ENCODE data around the gene OTUB2. TPM values are rescaled to one million over a fixed set of nuclear protein-coding genes. Genes with fewer than 3 reads are reported as not detected.
A peak's percentile ranks its signal among the peaks of the same experiment; 100 is the strongest.

OTUB2 gene
- total and polyA plus RNA-seq, 2 of the 8 experiments (the other 6 are each of a cell fraction or from before 2014, with no cell fraction given), result 2.2 to 4.2 TPM

DNA sequence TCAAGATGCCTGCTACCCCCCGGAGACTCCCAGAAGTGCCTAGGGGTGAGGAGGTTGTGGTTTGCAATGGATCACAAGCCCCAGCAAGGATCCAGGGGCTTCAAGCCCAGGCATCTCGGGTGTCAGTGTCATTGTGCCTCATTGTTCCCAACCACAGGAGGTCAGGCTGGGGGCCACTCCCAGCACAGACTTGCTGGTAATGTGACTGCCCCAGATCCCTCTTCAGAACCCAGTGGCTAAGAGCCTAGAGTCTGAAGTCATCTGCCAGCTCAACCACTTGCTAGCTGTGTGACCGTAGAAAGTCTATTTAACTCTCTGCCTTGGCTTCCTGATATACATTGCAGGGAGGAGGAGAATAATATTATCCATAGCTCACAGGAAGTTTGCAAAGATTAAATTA, 42.1 kb upstream of the OTUB2 start:
- Histone ChIP-seq H4K20me1 (replicated peaks in 1 of 2; ENCODE audit: control insufficient read depth in 1 of 2, insufficient read depth in 2 of 2, low read length in 2 of 2) (no peaks in the 10 kb centered on the region), H2BK5ac (ENCODE audit: low read depth, low read length) (peak overlapping the region; percentile 60; the same call in 1 of the 2 replicates), H3K23me2 (ENCODE audit: low read depth, low read length) (peaks cover 3% of the 10 kb centered on the region; the same call in 1 of the 2 replicates), H3K9ac (replicated peaks in 1 of 4; ENCODE audit: extremely low read depth in 1 of 4, low read depth in 3 of 4, low read length in 3 of 4) (no peak overlapping the region), H3K79me1 (ENCODE audit: low read depth, low read length) (no peaks in the 10 kb centered on the region), H3K79me2 (ENCODE audit: control insufficient read depth in 1 of 2, insufficient read depth in 2 of 2, low read length in 2 of 2) (no peaks in the 10 kb centered on the region), H3K4ac (replicated peaks; ENCODE audit: insufficient read length, low read depth, low read length) (no peak overlapping the region), H2AFZ (ENCODE audit: low read length) (no peak overlapping the region), H3K9me3 (ENCODE audit: insufficient read depth in 2 of 2, low read depth in 1 of 2, low read length in 1 of 2) (no peaks in the 10 kb centered on the region), H2AK5ac (ENCODE audit: low read depth, low read length) (no peak overlapping the region), H3K56ac (replicated peaks; ENCODE audit: insufficient read length, low read depth, low read length) (no peak overlapping the region), H2BK15ac (ENCODE audit: low read length) (no peak overlapping the region), H3K23ac (ENCODE audit: insufficient read length) (no peak overlapping the region), H3K18ac (ENCODE audit: extremely low read depth, low read length) (no peak overlapping the region), H3K4me2 (ENCODE audit: insufficient read depth in 1 of 2, low read depth in 2 of 2, low read length in 2 of 2) (peak overlapping the region in 1 of 2 experiments; percentile 8; a peak in 1 of 4 replicates), H3K27ac (ENCODE audit: low read depth, low read length) (no peak overlapping the region), H3K36me3 (ENCODE audit: control insufficient read depth in 2 of 4, insufficient read depth in 4 of 4, low read length in 3 of 4) (no peaks in the 10 kb centered on the region), H4K91ac (replicated peaks; ENCODE audit: insufficient read length, low read length) (no peak overlapping the region), H2BK120ac (replicated peaks; ENCODE audit: low read depth, low read length) (no peak overlapping the region), H3K4me1 (replicated peaks in 1 of 4; ENCODE audit: control insufficient read depth in 3 of 4, insufficient read depth in 4 of 4, low read length in 3 of 4) (peaks cover 0 to 14% (median 8%) of the 10 kb centered on the region in 4 experiments; a peak in 4 of 7 replicates), H2BK12ac (ENCODE audit: low read depth, low read length) (no peak overlapping the region), H3K14ac (ENCODE audit: insufficient read length) (no peak overlapping the region), H2BK20ac (ENCODE audit: low read length) (no peak overlapping the region), H4K8ac (ENCODE audit: extremely low read depth, insufficient read depth, low read length) (no peak overlapping the region), H3K4me3 (ENCODE audit: extremely low read depth in 1 of 4, insufficient read depth in 2 of 4, low read depth in 3 of 4, low read length in 4 of 4) (no peak overlapping the region), H4K5ac (ENCODE audit: insufficient read length, low read depth, low read length) (no peak overlapping the region), H3K27me3 (replicated peaks in 1 of 4; ENCODE audit: control insufficient read depth in 3 of 4, extremely low read depth in 1 of 4, insufficient read depth in 3 of 4, low read length in 3 of 4) (no peaks in the 10 kb centered on the region; a peak in 1 of 7 replicates)
- WGBS, 2 experiments (ENCODE audit: extremely low coverage in 1 of 2, insufficient coverage in 1 of 2, insufficient read length in 1 of 2, insufficient replicate concordance in 2 of 2, low coverage in 1 of 2, low lambda C conversion rate in 2 of 2, missing lambda C conversion rate in 1 of 2), result 74% methylated on average over 3 of the region's 3 CpGs; no CpG with 5 or more reads in 1 of the 2 experiments
- CTCF ChIA-PET (ENCODE audit: partially characterized antibody), result interaction anchor here (0.7 to 7.6 kb wide), 15 partner anchors 8 to 494 kb away, joined by 3 to 108 read pairs (median 6); partner anchors contain the start of genes ASB2 and CCDC197
- no peak for DNase-seq (ENCODE audit: low read depth in 1 of 2, low spot score in 2 of 2)
- FAIRE-seq, result no peak
- POLR2A ChIA-PET (ENCODE audit: partially characterized antibody), result no interaction called here
- no peak for TF ChIP-seq CHD2 (IDR thresholded peaks at IDR 0.05; ENCODE audit: low read length)
- no peak for TF ChIP-seq KDM4A (IDR thresholded peaks at IDR 0.05; ENCODE audit: low read depth, low read length, severe bottlenecking)
- no peak for TF ChIP-seq SIRT6 (IDR thresholded peaks at IDR 0.05; ENCODE audit: low read length)
- TF ChIP-seq, protein P1, sequence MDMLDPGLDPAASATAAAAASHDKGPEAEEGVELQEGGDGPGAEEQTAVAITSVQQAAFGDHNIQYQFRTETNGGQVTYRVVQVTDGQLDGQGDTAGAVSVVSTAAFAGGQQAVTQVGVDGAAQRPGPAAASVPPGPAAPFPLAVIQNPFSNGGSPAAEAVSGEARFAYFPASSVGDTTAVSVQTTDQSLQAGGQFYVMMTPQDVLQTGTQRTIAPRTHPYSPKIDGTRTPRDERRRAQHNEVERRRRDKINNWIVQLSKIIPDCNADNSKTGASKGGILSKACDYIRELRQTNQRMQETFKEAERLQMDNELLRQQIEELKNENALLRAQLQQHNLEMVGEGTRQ (IDR thresholded peaks at IDR 0.05; ENCODE audit: low read length), result no peak
- no peak for TF ChIP-seq ZNF274 (IDR thresholded peaks at IDR 0.05; ENCODE audit: borderline replicate concordance, extremely low read depth, low read length)
- no peak for TF ChIP-seq BRCA1 (IDR thresholded peaks at IDR 0.05; ENCODE audit: low read depth, low read length)
- TF ChIP-seq, protein P2, sequence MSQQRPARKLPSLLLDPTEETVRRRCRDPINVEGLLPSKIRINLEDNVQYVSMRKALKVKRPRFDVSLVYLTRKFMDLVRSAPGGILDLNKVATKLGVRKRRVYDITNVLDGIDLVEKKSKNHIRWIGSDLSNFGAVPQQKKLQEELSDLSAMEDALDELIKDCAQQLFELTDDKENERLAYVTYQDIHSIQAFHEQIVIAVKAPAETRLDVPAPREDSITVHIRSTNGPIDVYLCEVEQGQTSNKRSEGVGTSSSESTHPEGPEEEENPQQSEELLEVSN (IDR thresholded peaks at IDR 0.05), result no peak
- no peak for TF ChIP-seq ASH2L (IDR thresholded peaks at IDR 0.05; ENCODE audit: low read length)
- TF ChIP-seq RAD21 (IDR thresholded peaks at IDR 0.05 in 1 of 2, conservative IDR thresholded peaks at IDR 0.05 in 1 of 2; ENCODE audit: low read depth in 2 of 2, low read length in 2 of 2), result no peak
- no peak for TF ChIP-seq EP300 (IDR thresholded peaks at IDR 0.05; ENCODE audit: borderline replicate concordance in 1 of 2, low read depth in 2 of 2, low read length in 2 of 2)
- TF ChIP-seq KDM5A (IDR thresholded peaks at IDR 0.05; ENCODE audit: low read length), result no peak
- no peak for TF ChIP-seq BACH1 (IDR thresholded peaks at IDR 0.05; ENCODE audit: low read length)
- no peak for TF ChIP-seq SP1 (IDR thresholded peaks at IDR 0.05; ENCODE audit: low read depth, low read length)

Data from H1 (cell line).